AG10803 (cell line): ENCODE data around the gene ADNP2.

Source experiments
- DNase-seq: peaks from one replicate; pipeline ENCODE4 v3.0.0; 2010; ENCODE audit warnings: low read depth
- H3K4me3 ChIP-seq: 2 replicates; pipeline ENCODE4 v1.5.1; 2011; ENCODE audit warnings: mild to moderate bottlenecking, low read length, control low read depth
- CTCF ChIP-seq: conservative IDR thresholded peaks from 2 replicates; pipeline ENCODE4 v1.5.1; 2011; ENCODE audit warnings: mild to moderate bottlenecking, low read length, control low read depth, inconsistent platforms

Gene ADNP2

GRCh38 chr18:80070825-80071224 lies 38.2 kb upstream of the ADNP2 start:
- no peak overlapping the region for H3K4me3 ChIP-seq
- no peak for DNase-seq
- TF ChIP-seq CTCF = no peak

GRCh38 chr18:80074183-80074582 lies 34.9 kb upstream of the ADNP2 start:
- no peak for TF ChIP-seq CTCF
- DNase-seq = no peak
- no peak overlapping the region for H3K4me3 ChIP-seq

GRCh38 chr18:80074697-80075096 lies 34.4 kb upstream of the ADNP2 start:
- peak; percentile 2 for DNase-seq
- TF ChIP-seq CTCF = no peak
- no peak overlapping the region for H3K4me3 ChIP-seq

- TF ChIP-seq CTCF = no peak
- H3K4me3 ChIP-seq = no peak overlapping the region
- DNase-seq = no peak
Measured at GRCh38 chr18:80075940-80076339, 33.1 kb upstream of the ADNP2 start.

- no peak for TF ChIP-seq CTCF
- no peak for DNase-seq
- no peak overlapping the region for H3K4me3 ChIP-seq
Measured at GRCh38 chr18:80076379-80076778, 32.7 kb upstream of the ADNP2 start.

- DNase-seq = no peak
- no peak for TF ChIP-seq CTCF
- H3K4me3 ChIP-seq = no peak overlapping the region
Measured at GRCh38 chr18:80077873-80078272, 31.2 kb upstream of the ADNP2 start.

GRCh38 chr18:80086281-80086680 lies 22.8 kb upstream of the ADNP2 start:
- TF ChIP-seq CTCF = no peak
- H3K4me3 ChIP-seq = no peak overlapping the region
- DNase-seq = no peak
